Astrocyte of the spinal cord (primary cell): Measurements from ENCODE around the gene MYBL2.

ENCODE experiments used
- DNase-seq: peaks from one replicate; pipeline ENCODE4 v3.0.0; 2011; ENCODE audit warnings: low read depth, low spot score
- H3K4me3 ChIP-seq: 2 replicates; pipeline ENCODE4 v1.5.1; 2011; ENCODE audit warnings: low read depth, mild to moderate bottlenecking, low read length, moderate library complexity
- CTCF ChIP-seq: IDR thresholded peaks from 2 replicates; pipeline ENCODE4 v1.5.1; 2012; ENCODE audit warnings: low read depth, mild to moderate bottlenecking, low read length, inconsistent platforms
- in situ Hi-C: cut with HindIII; loops from 2 replicates; pipeline ENCODE4 v1.10.0; 2017; ENCODE audit warnings: low sequenced_read_pairs

MYBL2 gene

GRCh38 chr20:43744151-43744611, 77.3 kb downstream of the MYBL2 start:
- in situ Hi-C loops = no loop called here
- H3K4me3 ChIP-seq = no peak overlapping the region
- TF ChIP-seq CTCF = no peak
- no peak for DNase-seq

GRCh38 chr20:43744966-43745730, 78.2 kb downstream of the MYBL2 start:
- in situ Hi-C loops = no loop called here
- no peak for DNase-seq
- no peak overlapping the region for H3K4me3 ChIP-seq
- no peak for TF ChIP-seq CTCF

GRCh38 chr20:43746344-43747137, 79.6 kb downstream of the MYBL2 start:
- DNase-seq = no peak
- no peak for TF ChIP-seq CTCF
- H3K4me3 ChIP-seq = no peak overlapping the region
- in situ Hi-C loops = no loop called here

- no peak for TF ChIP-seq CTCF
- DNase-seq = no peak
- no peak overlapping the region for H3K4me3 ChIP-seq
- in situ Hi-C loops = no loop called here
Measured at GRCh38 chr20:43748274-43748673, 81.4 kb downstream of the MYBL2 start.

GRCh38 chr20:43749734-43750294, 82.9 kb downstream of the MYBL2 start:
- no peak overlapping the region for H3K4me3 ChIP-seq
- TF ChIP-seq CTCF = peak; percentile 97
- peak; percentile 51 for DNase-seq
- in situ Hi-C loops = no loop called here

GRCh38 chr20:43750774-43751166, 83.9 kb downstream of the MYBL2 start:
- H3K4me3 ChIP-seq = no peak overlapping the region
- no peak for TF ChIP-seq CTCF
- in situ Hi-C loops = no loop called here
- no peak for DNase-seq
